Measurements from ENCODE around the gene CTDSPL2.
"Not testable (repeated sequence)": the region's sequence is repeated elsewhere in the genome, so short reads cannot be mapped to it uniquely, and the experiment has no call there.

Gene CTDSPL2

GRCh38 chr15:44489464-44489863 lies 62.0 kb downstream of the CTDSPL2 start:
- no peak for DNase-seq

- DNase-seq = no peak
Observed at GRCh38 chr15:44490622-44491021, 63.2 kb downstream of the CTDSPL2 start.

GRCh38 chr15:44492040-44492439 lies 64.6 kb downstream of the CTDSPL2 start:
- no peak for DNase-seq

- DNase-seq = no peak
Observed at GRCh38 chr15:44492672-44493071, 65.2 kb downstream of the CTDSPL2 start.

GRCh38 chr15:44495562-44495961 lies 68.1 kb downstream of the CTDSPL2 start:
- no peak for DNase-seq

- no peak for DNase-seq
Observed at GRCh38 chr15:44500555-44500954, 73.1 kb downstream of the CTDSPL2 start.

- DNase-seq = no peak
Observed at GRCh38 chr15:44501768-44502366, 74.4 kb downstream of the CTDSPL2 start.

GRCh38 chr15:44516436-44516835 lies 89.0 kb downstream of the CTDSPL2 start:
- DNase-seq = no peak

GRCh38 chr15:44519537-44519936 lies 92.1 kb downstream of the CTDSPL2 start:
- no peak for DNase-seq

GRCh38 chr15:44525018-44525417 lies 97.6 kb downstream of the CTDSPL2 start:
- DNase-seq = no peak

GRCh38 chr15:44527241-44527640 lies 99.8 kb downstream of the CTDSPL2 start:
- DNase-seq = no peak

- no peak for DNase-seq
Observed at GRCh38 chr15:44529864-44530604, 102.6 kb downstream of the CTDSPL2 start.

- peak; percentile 7 for DNase-seq
Observed at GRCh38 chr15:44530653-44531052, 103.2 kb downstream of the CTDSPL2 start.

- DNase-seq = not testable (repeated sequence)
Observed at GRCh38 chr15:44532275-44532674, 104.8 kb downstream of the CTDSPL2 start.

- DNase-seq = no peak
Observed at GRCh38 chr15:44532689-44533088, 105.3 kb downstream of the CTDSPL2 start.

- no peak for DNase-seq
Observed at GRCh38 chr15:44535092-44535491, 107.7 kb downstream of the CTDSPL2 start.

GRCh38 chr15:44535523-44536301 lies 108.3 kb downstream of the CTDSPL2 start:
- peak; percentile 23 for DNase-seq

GRCh38 chr15:44536302-44536961 lies 109.0 kb downstream of the CTDSPL2 start:
- DNase-seq = peak; percentile 77

GRCh38 chr15:44536962-44537734 lies 109.7 kb downstream of the CTDSPL2 start, which contains the start of gene EIF3J:
EIF3J (plus strand) TSS chr15:44537147; CDS start chr15:44537195, 48 bp downstream.
- DNase-seq = peak; percentile 81

- DNase-seq = no peak
Observed at GRCh38 chr15:44537735-44538240, 110.4 kb downstream of the CTDSPL2 start.

GRCh38 chr15:44541282-44541958 lies 114.0 kb downstream of the CTDSPL2 start:
- DNase-seq = no peak

- no peak for DNase-seq
Observed at GRCh38 chr15:44542596-44542995, 115.2 kb downstream of the CTDSPL2 start.

Data from NCI-H1105 treated with DMSO at 0.1 percent for 48 hours (cell line).